AML-193 (cell line): Measurements from ENCODE around the gene BSG.
"Not testable (repeated sequence)": the region's sequence is repeated elsewhere in the genome, so short reads cannot be mapped to it uniquely, and the experiment has no call there.

Source experiments
- DNase-seq, 2 experiments: peaks; one replicate each; lab custom pipeline; 2025; lab: John Stamatoyannopoulos, UW

BSG gene

DNA sequence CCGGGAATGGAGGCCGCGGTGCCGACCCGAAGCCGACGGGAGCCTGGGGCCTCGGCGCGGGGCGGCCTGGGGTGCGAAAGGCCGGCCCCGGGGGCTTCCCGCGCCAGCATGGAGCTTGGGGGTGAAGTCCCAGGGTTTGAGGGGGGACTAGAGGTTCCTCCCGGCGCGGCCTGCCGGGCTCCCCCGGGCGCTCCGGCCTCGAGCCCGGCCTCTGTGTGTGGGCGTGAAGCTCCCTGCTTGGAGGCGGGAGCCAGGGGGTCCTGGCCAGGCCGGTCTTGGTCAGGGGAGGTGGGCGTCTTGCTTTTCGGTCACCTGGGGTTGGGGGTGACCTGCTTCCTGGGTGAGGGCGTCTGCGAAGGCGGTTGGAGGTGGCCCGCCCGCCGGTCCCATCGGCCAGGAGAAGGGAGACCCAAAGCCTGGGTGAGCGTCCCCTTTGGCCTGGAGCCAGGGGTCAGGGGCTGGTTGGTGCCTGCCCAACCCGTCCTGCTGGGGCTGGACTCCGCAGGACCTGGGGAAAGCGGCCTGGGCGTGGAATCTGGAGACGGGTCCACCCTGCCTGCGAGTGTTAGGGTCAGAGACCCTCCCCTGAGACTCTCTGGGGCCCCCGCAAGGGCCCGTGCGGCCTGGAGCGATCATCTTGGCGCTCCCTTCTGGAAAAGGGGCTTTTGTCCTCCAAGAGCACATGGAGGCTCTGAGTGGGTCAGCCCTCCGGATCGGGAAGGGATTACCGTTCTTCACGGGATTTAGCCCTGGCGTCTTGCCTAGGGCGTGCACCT lies 535 bp downstream of the BSG start:
- no peak for DNase-seq

DNA sequence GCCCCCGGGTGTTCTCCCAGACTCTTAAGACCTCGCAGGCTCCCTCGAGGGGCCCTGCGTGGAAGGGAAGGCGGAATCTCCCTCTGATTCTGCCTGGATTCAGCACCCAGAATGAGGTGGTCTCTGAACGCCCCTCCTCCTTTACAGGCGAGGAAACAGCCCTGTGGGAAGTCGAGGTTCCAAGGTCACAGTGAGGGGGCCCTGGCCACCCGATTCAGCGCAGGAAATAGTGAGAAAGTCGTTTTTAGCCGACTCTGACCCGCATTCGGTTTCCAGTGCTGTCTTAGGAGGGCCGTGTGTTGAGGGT lies 1.1 kb downstream of the BSG start:
- no peak for DNase-seq

DNA sequence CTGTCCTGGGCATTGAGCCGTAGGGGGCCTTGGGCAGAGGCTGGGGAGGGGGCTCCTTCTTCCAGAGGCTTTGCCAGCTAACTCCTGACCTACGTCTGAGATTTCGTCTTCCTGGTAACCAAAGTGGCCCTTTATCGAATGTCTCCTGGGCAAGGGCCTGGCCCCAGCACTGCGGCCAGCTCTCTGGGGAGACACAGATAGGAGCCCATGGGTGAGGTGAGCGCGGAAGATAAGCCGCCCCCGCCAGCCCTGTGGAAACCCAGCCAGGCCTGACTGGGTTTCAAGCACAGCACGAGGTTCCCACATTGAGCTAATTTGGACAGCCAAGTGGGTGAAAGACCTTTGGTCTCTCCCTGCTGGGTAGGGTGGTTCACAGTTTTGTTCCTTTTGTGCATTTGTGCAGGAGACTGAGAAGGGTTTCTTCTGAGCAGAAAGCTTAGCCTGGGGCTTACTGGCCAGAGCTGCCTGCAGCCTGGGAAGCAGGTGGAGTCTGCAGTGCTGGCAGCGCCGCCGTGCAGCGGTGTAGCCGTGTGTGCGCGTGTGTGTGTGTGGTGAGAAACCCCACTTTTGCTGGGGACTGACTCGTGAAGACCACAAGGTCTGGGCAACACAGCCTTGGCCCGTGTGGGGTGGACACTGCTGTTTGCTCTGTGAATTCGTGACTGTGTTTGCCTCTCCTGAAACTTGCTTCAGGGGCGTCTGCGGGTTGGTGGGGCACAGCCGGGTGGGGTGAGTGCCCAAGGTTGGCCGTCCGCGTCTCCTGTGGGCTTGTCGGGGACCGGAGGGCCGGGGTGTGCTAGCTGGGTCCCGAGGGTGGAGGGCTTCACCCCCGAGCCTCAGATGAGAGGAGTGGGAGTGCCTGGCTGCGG lies 2.5 kb downstream of the BSG start:
- peak; percentile 11 to 32 for DNase-seq

DNA sequence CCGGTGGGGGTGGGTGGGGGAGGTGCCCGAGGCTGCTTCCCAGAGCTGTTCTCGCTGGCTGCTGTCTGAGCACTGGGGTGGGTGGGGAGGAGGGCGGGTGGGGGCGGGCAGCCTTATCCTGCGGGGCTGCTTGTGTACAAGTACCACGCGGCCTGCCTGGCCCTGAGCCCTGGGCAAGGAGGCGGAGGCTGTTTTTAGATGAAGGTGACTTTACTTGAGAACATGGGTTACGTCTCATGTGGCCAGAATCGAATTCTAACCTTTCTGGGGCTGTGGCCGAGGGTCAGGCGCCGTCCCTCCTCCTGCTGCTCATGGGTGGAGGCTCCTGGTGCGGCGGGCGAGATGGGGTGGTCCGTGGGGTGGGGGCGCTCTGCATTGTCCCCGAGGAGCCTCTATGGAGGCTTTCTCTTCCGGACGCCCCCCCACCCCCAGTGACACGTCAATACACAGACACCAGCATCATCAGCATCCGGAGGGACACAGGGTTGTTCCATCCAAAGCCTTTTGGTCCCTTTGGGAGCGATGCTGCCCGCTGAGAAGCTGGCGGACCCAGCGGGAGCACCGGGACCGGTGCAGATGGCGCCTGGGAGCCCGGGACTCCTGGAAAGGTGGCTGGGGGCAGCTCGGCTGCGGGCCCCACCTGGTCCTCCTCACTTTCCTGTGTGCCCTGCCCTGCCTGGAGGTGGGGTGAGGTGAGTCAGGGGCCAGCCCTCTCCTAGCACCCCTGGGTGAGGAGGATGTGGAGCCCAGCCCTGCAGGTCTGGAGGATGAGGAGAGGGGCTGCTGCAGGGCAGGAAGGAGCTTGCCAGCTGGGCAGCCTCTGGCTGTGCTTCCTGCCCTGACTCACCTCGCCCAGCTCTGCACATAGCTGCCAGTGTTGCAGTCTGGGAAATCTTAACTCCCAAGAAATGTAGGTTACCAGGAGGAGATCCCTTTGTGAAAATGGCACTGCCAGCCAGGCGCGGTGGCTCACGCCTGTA lies 3.4 kb downstream of the BSG start:
- no peak for DNase-seq

DNA sequence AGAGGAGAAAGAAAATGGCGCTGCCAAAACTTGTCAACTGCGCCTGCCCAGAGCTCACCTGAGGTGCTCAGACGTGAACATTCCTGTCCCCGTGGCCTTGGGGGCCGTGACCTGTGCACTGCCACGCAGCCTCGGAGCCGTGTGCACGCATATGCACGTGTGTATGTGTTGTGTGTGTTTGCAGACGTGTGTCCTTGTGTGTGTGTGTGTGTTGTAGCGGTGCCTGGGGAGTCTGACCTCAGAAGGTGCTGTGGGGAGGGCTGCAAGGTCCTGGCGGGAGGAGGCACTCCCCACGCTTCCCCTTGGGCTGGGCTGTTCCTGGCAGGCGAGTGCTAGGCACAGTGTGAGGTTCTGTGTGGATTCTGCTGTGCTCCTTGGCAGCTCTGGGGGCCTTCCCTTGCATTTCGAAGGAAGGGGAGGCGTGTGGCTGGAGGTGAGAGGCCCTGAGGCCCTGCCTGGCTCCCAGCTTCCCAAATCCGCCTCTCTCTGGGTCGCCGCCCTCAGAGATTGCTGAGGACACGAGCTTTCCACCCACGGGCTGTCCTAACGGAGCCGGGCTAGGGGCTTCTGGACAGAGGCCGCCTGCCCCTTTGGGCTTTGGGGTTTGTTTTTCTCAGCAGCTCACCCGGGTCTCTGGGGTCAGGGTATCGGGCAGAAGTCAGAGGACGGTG lies 4.5 kb downstream of the BSG start:
- no peak for DNase-seq

DNA sequence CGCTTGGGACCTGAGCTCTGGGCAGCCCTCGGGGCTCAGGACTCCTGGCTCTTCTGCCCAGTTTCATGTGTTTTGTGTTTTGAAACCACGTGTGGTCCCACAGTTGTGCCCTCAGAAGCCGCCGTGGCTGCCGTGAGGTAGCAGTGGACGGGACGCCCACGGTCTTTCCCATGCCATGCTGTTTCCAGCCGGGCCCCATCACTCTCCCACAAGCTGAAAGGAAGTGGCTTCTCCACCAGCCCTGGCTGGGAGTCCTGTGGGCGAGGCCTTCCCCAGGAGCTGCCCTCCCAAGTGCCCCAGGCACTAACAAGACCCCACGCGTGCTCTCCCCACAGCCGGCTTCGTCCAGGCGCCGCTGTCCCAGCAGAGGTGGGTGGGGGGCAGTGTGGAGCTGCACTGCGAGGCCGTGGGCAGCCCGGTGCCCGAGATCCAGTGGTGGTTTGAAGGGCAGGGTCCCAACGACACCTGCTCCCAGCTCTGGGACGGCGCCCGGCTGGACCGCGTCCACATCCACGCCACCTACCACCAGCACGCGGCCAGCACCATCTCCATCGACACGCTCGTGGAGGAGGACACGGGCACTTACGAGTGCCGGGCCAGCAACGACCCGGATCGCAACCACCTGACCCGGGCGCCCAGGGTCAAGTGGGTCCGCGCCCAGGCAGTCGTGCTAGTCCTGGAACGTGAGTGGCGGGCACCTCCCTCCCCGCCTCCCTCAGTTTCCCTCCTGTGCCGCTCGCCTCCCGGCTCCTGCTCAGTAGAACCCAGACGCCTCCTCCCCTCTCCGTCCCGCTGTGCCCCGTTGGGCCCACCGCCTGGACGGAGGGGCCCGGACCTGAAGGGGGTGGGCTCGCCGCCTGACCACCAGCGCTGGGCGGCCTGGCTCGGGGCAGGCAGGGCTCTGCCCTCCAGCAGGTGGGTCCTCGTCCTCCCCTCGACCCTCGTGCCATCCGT lies 5.3 kb downstream of the BSG start:
- DNase-seq: no peak

DNA sequence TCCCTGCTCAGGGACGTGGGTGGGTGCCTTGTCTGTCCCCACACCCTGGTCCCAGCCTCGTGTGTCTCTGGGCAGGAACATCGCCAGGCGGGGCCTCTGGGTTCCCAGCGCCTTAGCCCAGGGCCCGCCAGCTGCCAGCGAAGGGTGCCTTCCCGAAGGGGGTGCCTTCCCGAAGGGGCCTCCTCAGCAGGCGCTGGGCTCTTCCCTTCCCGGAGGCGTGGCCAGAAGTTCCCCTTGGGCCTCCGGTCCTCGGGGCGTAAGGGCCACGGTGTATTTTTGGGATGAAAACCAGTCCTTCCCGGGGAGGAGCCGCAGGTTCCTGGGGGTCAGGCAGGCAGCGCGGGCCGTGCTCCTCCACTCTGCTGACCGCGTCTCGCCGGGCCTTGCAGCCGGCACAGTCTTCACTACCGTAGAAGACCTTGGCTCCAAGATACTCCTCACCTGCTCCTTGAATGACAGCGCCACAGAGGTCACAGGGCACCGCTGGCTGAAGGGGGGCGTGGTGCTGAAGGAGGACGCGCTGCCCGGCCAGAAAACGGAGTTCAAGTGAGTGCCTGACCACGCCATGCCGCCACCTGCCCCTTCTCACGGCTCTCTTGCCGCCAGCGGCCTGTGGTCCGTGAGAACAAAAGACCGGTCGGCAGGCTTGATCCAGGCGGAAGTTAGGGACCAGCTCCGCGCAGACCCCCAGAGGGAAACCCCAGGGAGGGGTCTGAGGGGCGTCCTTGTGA lies 6.9 kb downstream of the BSG start:
- no peak for DNase-seq

DNA sequence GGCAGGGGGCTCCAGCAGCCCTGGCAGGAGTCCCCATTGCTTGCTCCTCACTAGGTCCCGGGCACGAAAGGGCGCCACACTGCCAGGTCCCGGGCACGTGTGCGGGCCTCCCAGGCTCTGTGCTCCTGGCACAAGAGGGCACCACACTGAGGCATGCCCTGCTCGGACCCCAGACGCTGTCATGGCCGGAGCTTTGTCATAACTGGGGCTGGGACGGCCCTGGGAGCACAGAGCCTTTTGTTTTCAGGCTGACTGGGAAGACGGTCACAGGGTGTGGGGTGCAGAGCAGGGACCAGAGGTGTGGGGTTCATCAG lies 7.4 kb downstream of the BSG start:
- DNase-seq: no peak

DNA sequence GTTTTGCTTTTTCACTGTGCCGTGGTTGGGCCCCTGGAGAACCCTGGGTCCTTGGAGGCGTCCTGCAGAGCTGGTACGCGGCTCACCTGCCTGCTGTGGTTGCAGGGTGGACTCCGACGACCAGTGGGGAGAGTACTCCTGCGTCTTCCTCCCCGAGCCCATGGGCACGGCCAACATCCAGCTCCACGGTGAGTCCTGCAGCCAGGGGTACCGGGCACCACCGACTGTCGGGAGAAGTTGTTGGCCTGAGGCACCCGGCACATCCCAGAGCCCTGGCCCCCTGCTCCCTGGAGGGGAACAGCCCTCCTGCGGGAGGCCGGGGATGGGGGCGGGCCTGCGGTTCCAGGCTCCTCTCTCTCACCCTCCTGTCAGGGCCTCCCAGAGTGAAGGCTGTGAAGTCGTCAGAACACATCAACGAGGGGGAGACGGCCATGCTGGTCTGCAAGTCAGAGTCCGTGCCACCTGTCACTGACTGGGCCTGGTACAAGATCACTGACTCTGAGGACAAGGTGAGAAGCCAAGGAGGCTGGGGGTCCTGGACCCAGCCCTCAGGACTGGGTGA lies 8.0 kb downstream of the BSG start:
- DNase-seq: no peak

DNA sequence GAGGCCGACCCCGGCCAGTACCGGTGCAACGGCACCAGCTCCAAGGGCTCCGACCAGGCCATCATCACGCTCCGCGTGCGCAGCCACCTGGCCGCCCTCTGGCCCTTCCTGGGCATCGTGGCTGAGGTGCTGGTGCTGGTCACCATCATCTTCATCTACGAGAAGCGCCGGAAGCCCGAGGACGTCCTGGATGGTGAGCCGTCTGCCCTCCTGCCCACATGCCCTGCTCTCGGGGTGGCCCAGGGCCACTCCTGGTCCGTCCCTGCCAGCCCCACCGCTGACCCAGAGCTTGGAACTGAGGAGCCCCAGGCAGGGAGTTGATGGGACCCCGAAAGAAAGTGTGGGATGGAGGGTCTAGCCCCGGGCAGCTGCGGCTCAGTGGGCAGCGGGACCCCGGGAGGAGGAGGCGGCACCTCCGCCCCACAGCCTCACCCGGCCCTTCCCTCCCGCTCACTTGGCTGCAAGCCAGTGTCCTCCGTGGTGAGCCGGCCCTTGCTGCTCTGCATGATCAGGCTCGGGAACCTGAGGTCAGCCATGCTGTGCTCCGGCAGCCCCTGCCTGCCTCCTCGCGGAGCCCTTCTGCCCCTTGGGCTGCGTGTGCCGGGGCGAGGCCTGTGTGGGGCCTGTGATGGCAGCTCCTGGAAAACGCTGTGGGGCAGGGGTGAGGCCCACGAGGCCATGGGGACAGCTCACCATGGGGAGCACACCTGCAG lies 9.2 kb downstream of the BSG start:
- no peak for DNase-seq

DNA sequence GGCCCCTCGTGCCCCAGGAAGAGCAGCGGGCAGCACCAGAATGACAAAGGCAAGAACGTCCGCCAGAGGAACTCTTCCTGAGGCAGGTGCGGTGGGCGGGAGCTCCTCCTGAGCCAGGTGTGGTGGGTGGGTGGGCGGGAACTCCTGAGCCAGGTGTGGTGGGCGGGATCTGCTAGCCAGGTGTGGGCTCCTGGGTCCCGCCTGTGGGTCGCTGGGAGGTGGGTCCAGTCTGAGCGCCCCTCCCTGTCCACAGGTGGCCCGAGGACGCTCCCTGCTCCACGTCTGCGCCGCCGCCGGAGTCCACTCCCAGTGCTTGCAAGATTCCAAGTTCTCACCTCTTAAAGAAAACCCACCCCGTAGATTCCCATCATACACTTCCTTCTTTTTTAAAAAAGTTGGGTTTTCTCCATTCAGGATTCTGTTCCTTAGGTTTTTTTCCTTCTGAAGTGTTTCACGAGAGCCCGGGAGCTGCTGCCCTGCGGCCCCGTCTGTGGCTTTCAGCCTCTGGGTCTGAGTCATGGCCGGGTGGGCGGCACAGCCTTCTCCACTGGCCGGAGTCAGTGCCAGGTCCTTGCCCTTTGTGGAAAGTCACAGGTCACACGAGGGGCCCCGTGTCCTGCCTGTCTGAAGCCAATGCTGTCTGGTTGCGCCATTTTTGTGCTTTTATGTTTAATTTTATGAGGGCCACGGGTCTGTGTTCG lies 10.3 kb downstream of the BSG start:
- no peak for DNase-seq

DNA sequence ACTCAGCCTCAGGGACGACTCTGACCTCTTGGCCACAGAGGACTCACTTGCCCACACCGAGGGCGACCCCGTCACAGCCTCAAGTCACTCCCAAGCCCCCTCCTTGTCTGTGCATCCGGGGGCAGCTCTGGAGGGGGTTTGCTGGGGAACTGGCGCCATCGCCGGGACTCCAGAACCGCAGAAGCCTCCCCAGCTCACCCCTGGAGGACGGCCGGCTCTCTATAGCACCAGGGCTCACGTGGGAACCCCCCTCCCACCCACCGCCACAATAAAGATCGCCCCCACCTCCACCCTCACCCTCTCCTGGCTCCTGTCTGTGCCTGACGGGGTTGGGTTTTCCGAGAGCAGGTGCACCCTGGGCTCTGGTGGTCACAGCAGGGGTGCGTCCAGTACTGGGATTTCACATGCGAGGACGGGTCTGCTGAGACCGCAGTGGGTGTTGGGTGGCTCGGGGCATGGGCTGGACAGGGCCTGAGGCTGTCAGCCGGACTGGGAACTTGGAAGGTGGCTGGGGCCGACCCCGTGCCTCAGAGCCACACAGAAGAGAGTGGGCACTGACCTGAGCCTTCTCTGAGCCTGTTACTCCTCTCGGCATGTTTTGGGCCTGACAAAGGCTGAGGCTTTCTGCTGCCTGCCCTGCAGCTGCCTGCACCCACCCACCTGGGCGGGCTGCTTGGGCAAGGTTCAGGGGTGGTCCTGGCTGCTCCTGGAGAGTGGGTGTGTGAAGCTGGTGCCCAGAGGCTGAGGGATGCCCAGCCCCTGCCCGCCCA lies 11.0 kb downstream of the BSG start:
- DNase-seq: no peak

DNA sequence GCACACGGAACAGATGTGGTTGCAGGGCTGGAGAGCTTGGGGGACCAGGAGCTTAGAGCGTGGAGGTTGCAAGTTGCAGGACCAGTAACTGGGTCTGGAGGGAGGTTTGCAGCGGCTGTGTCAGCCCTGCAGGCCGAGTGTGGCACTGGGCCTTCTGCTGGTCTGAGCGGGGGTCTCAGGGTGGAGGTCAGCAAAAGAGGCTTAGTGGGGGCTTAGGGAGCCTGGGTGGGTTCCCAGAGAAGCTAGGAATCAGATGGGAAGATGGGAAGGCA lies 11.5 kb downstream of the BSG start:
- no peak for DNase-seq

DNA sequence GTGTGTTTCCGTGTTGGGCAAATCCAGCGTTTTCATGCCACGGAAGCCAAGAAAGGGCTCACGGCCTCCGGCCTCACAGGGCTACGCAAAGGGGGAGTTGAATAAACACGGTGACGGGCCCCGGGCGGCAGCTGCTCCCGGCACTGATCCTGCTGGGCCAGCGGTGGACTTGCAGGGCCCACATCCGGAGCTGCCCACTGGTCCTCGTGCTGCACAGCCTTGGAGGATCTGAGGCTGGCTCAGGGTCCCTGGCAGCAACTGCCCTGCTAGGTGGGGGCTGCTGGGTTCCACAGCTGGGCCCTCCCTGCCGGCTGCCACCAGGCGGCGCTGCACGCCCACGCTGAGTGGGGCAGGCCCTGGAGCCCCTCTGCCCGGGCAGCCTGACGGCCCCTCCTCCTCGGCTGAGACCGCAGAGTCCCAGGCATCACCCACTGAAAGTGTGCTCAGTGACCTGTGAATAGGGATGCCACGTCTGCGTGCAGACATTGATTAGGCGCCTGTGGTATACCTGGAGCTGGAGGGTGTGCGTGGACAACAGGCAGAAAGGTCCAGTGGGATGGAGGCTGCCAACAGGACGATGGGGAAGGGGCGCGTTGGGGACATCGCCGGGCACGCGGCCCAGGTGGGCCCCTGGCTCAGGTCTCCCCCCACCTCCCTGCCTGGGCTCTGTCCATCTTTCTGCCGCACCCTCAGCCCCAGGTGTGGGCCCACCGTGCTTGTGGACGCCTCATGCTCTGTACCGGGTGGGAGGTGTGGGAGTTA lies 12.0 kb downstream of the BSG start:
- peak; percentile 10 to 32 for DNase-seq

DNA sequence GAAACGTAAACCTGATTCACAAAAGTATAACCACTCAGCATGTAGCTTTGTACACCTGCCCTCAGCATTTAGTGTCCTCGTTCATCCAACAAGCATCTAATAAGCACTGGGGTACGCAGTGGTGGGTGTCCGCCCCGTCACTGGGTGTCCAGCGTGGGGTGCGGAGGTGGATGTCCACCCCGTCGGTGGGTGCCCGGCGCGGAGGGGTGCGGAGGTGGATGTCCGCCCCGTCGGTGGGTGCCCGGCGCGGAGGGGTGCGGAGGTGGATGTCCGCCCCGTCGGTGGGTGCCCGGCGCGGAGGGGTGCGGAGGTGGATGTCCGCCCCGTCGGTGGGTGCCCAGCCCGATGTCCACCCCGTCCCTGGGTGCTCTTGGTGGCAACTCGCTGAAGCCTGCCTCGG lies 12.8 kb downstream of the BSG start:
- not testable (repeated sequence) for DNase-seq

DNA sequence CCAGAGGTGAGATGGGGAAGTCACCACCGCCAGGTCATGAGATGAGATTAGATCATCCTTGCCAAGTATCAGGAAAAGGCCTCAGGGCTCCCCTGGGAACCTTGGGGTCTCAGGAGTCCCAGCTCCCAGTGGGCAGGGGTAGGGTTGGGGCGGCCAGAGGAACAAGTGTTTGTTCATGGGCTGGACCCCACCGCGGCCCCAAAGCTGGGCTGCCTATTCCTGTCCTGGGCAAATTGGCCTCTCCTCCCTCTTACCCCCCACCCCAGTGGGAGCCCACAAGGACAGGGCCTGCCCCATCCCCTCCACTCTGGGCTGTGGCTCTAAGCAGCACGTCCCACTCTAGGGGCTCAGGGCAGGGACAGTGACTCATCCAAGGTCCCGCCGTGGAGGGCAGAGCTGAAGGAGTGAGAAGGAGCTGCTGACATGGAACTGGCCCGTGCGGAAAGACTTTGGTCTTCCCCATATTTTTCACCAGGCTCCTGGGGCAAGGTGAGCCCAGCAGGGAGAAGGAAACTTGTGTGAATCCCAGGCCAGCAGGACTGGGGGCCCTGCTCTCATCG lies 13.2 kb downstream of the BSG start:
- DNase-seq: no peak
